H1 (cell line): ENCODE data around the gene AAMP. TPM values are rescaled to one million over a fixed set of nuclear protein-coding genes. Genes with fewer than 3 reads are reported as not detected.

Source experiments
- CBX8 ChIP-seq: fragments of 300-800, 300-1000 bp; sonication (generic); IDR thresholded peaks from 2 replicates; pipeline ENCODE4 v1.7.1; 2016; ENCODE audit warnings: low read depth, low read length, borderline replicate concordance
- SP4 ChIP-seq: IDR thresholded peaks from 2 replicates; pipeline ENCODE4 v1.6.1; 2012; ENCODE audit warnings: low read length, inconsistent platforms
- polyA plus RNA-seq, 7 experiments: library from polyadenylated mRNA; depleted of rRNA in 3 of 7; stranded (reverse) in 5 of 7; unstranded in 2 of 7; fragments of >200 nt in 5 of 7; fragments of 200-250 nt in 2 of 7; gene quantifications; 1 replicate in 5 of 7; 2 replicates in 1 of 7; 4 replicates in 1 of 7; pipeline versions ENCODE4 v1.2.1 to v1.2.3, GENCODE V29; 2011 to 2013; ENCODE audit warnings: missing spikeins in 2 of 7, mixed read lengths in 2 of 7
- total RNA-seq: library from RNA; stranded (reverse); fragmentation: NEBNext Ultra II Directional; extraction: Animal tissue kit (Norgen Biotek cat#: 25700); gene quantifications from 2 replicates; pipeline ENCODE4 v1.2.1, GENCODE V29; 2021

AAMP gene
- total and polyA plus RNA-seq, 2 of the 8 experiments (the other 6 are each of a cell fraction or from before 2014, with no cell fraction given): 119 to 125 TPM

GRCh38 chr2:218317835-218318234 is 47.9 kb upstream of the AAMP start (continued):
- TF ChIP-seq SP4 (no peak), CBX8 (no peak)
- TF ChIP-seq, all 59 proteins: peak for 0
